Astrocyte (in vitro differentiated cells and primary cell): ENCODE results near the gene NCAPH2.

ENCODE experiments used
- EZH2 ChIP-seq: IDR thresholded peaks from 2 replicates; pipeline ENCODE4 v1.6.1; 2012; ENCODE audit warnings: mild to moderate bottlenecking, low read length, inconsistent platforms; ENCODE audit not compliant: insufficient read depth
- TF ChIP-seq, protein P1 (sequence below): IDR thresholded peaks from 2 replicates; pipeline ENCODE4 v1.5.1; 2011; ENCODE audit warnings: low read depth, mild to moderate bottlenecking, inconsistent platforms, low read length, moderate library complexity; ENCODE audit not compliant: insufficient read depth

GRCh38 chr22:50523458-50523805, 15.4 kb downstream of the NCAPH2 start:
- TF ChIP-seq, protein P1, sequence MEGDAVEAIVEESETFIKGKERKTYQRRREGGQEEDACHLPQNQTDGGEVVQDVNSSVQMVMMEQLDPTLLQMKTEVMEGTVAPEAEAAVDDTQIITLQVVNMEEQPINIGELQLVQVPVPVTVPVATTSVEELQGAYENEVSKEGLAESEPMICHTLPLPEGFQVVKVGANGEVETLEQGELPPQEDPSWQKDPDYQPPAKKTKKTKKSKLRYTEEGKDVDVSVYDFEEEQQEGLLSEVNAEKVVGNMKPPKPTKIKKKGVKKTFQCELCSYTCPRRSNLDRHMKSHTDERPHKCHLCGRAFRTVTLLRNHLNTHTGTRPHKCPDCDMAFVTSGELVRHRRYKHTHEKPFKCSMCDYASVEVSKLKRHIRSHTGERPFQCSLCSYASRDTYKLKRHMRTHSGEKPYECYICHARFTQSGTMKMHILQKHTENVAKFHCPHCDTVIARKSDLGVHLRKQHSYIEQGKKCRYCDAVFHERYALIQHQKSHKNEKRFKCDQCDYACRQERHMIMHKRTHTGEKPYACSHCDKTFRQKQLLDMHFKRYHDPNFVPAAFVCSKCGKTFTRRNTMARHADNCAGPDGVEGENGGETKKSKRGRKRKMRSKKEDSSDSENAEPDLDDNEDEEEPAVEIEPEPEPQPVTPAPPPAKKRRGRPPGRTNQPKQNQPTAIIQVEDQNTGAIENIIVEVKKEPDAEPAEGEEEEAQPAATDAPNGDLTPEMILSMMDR = no peak
- no peak for TF ChIP-seq EZH2
